Pulmonary artery endothelial cell (primary cell): Measurements from ENCODE around the gene UBAC1. TPM values are rescaled to one million over a fixed set of nuclear protein-coding genes. Genes with fewer than 3 reads are reported as not detected.
"Not testable (repeated sequence)": the region's sequence is repeated elsewhere in the genome, so short reads cannot be mapped to it uniquely, and the experiment has no call there.

Experiments
- DNase-seq: peaks from one replicate; pipeline ENCODE4 v3.0.0-alpha.2; 2011; ENCODE audit warnings: low read depth, low spot score
- total RNA-seq: library from RNA; depleted of rRNA; stranded (reverse); fragments of >200 nt; gene quantifications from 2 replicates; pipeline ENCODE4 v1.2.3, GENCODE V29; 2014

The UBAC1 gene
- total RNA-seq, 1 donor from 2014 or later = 38.5 TPM

DNA sequence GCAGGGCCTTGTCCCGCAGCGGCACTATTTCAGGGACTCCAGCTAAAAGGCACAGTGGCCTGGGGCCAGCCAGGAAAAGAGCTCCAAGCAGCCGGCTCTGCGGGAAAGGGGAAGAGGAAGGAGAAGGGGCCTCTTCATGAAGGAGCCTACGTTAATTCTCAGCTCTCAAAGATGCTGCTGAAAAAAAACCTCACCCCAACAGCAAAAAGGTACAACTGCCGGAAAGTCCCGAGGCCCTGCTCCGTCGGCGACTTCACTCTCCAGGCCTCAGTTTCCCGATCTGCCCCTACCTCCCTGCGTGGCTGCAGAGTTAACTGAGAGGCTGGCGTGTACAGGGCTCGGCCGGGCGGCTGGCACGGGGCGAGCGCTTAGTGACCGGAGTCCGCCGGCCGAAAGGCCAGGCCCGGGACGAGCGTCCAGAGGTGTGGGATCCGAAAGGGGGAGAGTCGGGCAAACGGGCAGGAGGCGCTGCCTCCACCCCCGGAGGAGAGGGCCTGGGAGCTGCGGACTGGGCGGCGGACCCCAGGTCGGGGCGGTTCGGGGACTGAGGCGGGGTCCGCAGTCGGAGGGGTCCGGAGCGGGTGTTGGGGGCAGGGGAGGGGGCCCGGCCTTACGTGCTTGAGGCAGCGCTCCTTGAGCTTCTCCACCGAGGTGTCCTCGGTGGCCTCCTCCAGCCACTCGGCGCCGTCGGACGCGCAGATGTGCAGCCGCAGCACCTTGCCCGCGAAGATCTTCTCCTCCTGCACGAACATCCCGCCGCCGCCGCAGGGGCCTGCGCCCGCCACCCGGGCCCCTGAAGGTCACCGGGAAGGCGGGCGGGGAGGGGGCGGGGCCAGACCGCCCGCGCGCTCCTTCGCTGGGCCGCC lies 529 bp downstream of the UBAC1 start:
- DNase-seq = no peak

DNA sequence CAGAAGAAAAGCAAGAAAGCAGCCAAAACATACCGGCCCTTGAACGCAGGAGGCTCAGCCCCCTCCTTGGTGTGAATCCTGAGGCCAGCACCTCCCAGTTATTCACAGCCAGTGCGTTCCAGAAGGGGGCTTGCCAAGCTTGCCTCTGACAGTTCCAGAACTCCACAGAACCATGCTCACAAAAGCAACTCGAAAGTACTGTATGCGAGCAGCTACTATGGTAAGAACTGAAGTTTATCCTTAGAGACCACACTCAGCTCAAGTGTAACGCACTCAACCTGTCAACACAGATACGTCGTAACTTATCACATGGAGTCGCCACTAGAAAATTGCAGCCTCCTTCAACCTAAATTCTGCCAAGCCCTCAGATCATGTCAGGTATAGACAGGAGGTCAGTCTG lies 1.4 kb downstream of the UBAC1 start:
- DNase-seq = no peak

- DNase-seq = no peak
Measured at GRCh38 chr9:135958485-135958884, 2.7 kb downstream of the UBAC1 start.

GRCh38 chr9:135957431-135957830 lies 3.7 kb downstream of the UBAC1 start:
- DNase-seq = no peak

- no peak for DNase-seq
Measured at GRCh38 chr9:135956802-135957174, 4.4 kb downstream of the UBAC1 start.

DNA sequence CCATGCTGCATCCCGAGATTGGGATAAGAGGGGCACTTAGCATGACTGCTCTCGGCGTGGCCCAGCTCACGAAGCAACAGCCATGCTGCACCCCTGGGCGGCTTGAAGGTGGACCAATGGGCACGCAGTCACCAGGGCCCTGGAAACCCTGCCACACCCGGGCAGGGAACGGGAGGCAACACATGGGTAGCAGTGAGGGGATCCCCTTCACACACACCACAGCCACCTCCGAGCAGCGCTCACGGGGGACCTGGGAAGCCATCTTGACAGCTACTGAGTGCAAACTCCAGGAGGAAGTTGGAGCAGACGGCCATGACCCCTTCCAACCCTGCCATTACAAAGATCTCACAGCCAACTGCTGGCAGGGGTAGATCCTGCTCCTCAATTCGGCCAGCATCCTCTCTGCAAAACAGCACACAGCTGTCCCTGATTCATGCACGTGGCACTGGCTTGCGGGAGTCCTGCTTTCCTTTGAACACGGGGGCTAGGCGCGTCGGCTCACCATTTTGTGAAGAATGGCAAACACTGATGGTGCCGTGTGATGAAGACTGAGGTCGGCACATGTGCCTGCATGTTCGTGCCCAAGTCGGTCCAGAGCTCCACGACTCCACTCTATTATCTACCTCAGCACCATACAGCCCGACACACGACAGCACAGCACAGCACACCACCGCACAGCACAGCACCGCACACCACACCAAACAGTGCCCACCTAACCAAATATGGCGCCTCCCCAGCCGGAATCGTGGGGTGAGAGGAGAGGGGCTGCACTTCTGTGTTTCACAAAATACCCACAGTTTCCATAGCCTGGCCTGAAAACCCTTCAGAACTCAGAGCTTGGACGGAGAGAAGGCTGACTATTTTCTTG lies 5.0 kb downstream of the UBAC1 start:
- no peak for DNase-seq

DNA sequence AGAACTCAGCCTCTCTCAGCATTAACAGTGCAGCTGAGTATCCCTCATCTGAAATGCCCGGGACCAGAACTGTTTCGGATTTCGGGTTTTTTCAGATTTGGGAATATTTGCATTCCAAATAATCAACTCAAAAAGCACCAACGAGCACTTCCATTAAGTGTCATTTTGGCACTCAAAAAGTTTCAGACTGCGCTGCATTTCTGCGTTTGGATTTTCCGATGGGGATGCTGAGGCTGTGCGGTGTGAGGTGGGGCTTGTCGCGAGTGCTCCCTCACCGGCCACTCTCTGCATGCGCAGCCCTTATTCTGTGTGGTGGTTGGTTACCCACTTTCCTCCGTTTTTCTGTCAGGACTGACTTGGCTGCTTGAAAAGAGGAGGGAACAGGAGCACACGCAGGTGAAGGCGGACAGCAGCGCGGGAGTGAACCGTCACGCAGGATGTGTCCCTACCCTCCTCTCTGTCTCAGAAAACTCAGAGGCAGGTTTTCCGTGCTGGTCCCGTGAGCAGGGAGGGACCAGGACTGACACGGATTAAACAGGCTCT lies 8.4 kb downstream of the UBAC1 start:
- DNase-seq = no peak

- no peak for DNase-seq
Measured at GRCh38 chr9:135951889-135952663, 9.1 kb downstream of the UBAC1 start.

DNA sequence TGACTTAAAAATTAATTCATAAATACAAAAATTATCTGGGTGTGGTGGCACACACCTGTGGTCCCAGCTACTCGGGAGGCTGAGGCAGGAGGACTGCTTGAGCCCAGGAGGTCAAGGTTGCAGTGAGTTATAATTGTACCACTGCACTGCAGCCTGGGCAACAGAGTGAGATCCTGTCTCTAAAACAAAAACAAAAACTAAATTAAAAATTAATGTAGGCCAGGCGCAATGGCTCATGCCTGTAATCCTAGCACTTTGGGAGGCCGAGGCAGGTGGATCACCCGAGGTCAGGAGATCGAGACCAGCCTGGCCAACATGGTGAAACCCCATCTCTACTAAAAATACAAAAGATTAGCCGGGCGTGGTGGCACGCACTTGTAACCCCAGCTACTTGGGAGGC lies 9.9 kb downstream of the UBAC1 start:
- DNase-seq = not testable (repeated sequence)

DNA sequence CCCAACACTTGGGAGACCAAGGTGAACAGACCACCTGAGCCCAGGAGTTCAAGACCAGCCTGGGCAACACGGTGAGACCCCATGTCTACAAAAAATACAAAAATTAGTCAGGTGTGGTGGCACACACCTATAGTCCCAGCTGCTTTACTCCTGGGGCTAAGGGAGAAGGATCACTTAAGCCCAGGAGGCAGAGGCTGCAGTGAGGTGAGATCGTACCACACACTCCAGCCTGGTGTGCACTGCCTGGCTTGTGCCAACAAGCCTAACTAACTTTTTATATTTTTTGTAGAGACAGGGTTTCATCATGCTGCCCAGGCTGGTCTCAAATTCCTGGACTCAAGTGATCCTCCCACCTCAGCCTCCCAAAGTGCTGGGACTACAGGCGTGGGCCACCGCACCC lies 10.3 kb downstream of the UBAC1 start:
- not testable (repeated sequence) for DNase-seq

DNA sequence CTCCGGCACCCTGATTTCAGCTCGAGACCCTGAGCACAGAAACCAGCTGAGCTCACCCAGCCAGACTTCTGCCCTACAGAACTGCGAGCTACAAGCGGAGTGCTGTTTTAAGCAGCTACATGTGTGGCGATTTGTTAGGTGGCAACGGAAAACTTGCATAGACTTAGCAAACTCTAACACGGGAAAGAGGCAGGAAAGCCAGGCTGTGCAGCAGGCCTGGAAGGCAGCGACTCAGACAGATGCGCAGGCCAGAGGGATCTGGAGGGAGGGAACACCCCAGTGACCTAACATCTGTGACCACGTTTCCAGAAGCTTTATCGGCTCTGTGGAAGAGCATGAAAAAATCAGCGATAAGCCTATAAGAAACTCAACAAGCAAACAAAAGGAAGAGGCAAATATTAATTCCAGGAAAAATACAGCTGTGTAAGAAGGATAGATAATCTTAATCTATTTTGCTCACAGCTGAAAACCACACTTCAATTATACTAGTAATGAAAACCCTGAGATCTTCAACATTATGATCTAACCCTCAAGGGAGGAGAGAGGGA lies 11.0 kb downstream of the UBAC1 start:
- DNase-seq = no peak

GRCh38 chr9:135949501-135950134 lies 11.6 kb downstream of the UBAC1 start:
- DNase-seq = no peak

- DNase-seq = no peak
Measured at GRCh38 chr9:135948968-135949367, 12.2 kb downstream of the UBAC1 start.

GRCh38 chr9:135948446-135948845 lies 12.7 kb downstream of the UBAC1 start:
- no peak for DNase-seq

GRCh38 chr9:135947582-135947981 lies 13.6 kb downstream of the UBAC1 start:
- no peak for DNase-seq

DNA sequence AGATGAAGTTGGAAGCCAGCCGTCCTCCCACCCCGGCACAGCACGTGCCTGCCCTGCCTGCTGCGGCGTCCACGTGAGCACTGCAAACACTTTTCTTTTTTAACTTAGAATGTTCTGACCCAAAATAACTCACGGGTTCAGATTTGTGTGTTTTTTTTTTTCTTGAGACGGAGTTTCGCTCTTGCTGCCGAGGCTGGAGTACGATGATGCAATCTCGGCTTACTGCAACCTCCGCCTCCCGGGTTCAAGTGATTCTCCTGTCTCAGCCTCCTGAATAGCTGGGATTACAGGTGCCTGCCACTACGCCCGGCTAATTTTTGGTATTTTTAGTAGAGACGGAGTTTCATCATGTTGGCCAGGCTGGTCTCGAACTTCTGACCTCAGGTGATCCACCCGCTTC lies 14.1 kb downstream of the UBAC1 start:
- DNase-seq = not testable (repeated sequence)

- DNase-seq = no peak
Measured at GRCh38 chr9:135946392-135946994, 14.7 kb downstream of the UBAC1 start.

DNA sequence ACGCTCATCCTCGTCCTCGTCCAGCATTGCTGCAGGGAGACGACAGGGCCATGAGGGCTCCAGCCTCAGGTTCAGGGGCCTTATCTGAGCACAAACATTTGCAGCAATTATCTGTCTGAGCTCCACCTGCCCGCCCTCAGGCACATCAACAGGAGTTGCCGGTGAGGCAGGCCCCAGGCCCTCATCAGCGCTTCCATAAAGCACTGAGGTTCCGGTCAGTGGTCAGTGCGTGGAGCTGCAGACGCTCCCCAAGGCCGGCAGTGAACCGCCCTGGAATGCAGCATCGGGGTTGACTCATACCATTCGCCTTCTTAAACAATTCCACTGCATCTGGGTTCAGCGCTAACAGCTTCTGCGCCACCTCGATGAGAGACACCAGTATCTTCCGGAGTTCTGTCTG lies 15.2 kb downstream of the UBAC1 start:
- no peak for DNase-seq

DNA sequence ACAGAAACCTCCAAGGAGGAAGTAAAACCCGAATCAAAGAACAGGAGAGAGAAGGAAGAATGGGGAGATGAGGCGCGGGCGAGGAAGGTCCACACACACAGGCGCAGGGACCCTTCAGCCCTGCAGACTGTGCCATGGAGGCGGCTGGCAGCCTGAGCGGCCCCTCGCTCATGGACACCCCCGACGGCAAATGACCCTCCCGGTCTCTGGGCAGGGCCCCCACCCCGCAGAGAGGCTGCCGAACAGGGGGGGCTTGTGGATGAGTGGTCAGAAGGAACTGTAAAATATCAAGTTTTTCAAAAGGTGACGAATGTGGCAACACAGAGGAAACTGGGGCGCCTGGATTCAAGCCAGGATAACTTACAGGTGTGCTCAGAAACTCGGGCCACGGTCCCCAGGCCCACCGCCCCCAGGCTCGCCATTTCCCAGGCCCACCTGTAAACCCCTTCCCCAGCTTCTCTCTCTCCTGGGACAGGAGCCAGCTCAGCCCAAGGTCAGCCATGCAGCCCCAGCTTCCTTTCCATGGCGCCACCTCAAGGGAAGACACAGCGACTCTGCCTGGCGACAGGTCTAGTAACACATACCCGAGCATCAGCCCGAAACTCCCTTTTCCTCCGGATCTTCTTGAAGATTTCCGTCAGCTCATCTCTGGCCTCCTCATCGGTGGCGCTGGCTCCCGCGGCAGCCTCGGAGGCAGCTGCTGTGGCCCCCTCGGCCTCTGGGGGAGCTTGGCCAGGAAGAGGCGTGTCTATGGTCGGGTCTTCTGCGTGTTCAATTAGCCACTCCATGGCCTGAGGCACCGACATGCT lies 16.5 kb downstream of the UBAC1 start:
- no peak for DNase-seq
